Endodermal cell (in vitro differentiated cells): ENCODE results near the gene MACC1. TPM values are rescaled to one million over a fixed set of nuclear protein-coding genes. Genes with fewer than 3 reads are reported as not detected.

Experiments used
- DNase-seq: peaks from one replicate; pipeline ENCODE4 v3.0.0-alpha.2; 2017
- H3K27ac ChIP-seq: 2 replicates; pipeline ENCODE4 v1.5.1; 2013; ENCODE audit warnings: mild to moderate bottlenecking, low read depth, low read length, moderate library complexity
- H3K27me3 ChIP-seq: 2 replicates; pipeline ENCODE4 v1.6.1; 2013; ENCODE audit warnings: mild to moderate bottlenecking, low read length, moderate library complexity; ENCODE audit not compliant: insufficient read depth, control insufficient read depth, poor library complexity, severe bottlenecking
- H3K36me3 ChIP-seq: 2 replicates; pipeline ENCODE4 v1.7.0; 2013; ENCODE audit warnings: mild to moderate bottlenecking, low read length, moderate library complexity; ENCODE audit not compliant: control insufficient read depth, insufficient read depth
- H3K4me1 ChIP-seq: one replicate; pipeline ENCODE4 v1.7.0; 2013; ENCODE audit warnings: low read length; ENCODE audit not compliant: control insufficient read depth, insufficient read depth
- H3K4me3 ChIP-seq: 2 replicates; pipeline ENCODE4 v1.5.1; 2013; ENCODE audit warnings: mild to moderate bottlenecking, low read length, moderate library complexity
- H3K9ac ChIP-seq: 2 replicates; pipeline ENCODE4 v1.6.1; 2013; ENCODE audit warnings: mild to moderate bottlenecking, low read length, moderate library complexity; ENCODE audit not compliant: poor library complexity, severe bottlenecking; ENCODE audit errors: extremely low read depth
- H3K9me3 ChIP-seq: 2 replicates; pipeline ENCODE4 v1.6.1; 2013; ENCODE audit warnings: mild to moderate bottlenecking, low read length, moderate library complexity; ENCODE audit not compliant: control insufficient read depth
- H3K27ac Mint-ChIP-seq: 2 replicates; pipeline ENCODE4 v1.8.0; 2020; ENCODE audit warnings: mixed read lengths
- H3K27me3 Mint-ChIP-seq: 2 replicates; pipeline ENCODE4 v1.8.0; 2021; ENCODE audit warnings: mild to moderate bottlenecking, mixed read lengths; ENCODE audit not compliant: insufficient read depth
- H3K36me3 Mint-ChIP-seq: 2 replicates; pipeline ENCODE4 v1.8.0; 2020; ENCODE audit warnings: low read depth, mixed read lengths
- H3K4me1 Mint-ChIP-seq: 2 replicates; pipeline ENCODE4 v1.8.0; 2020; ENCODE audit warnings: mixed read lengths
- H3K4me3 Mint-ChIP-seq: 2 replicates; pipeline ENCODE4 v1.8.0; 2020; ENCODE audit warnings: mild to moderate bottlenecking, moderate library complexity, mixed read lengths
- H3K9me3 Mint-ChIP-seq: 2 replicates; pipeline ENCODE4 v1.8.0; 2020; ENCODE audit warnings: mild to moderate bottlenecking, mixed read lengths
- CTCF ChIP-seq: fragments of 200-600 bp; sonication (generic); conservative IDR thresholded peaks from 2 replicates; pipeline ENCODE4 v1.5.0; 2021; ENCODE audit warnings: antibody characterized with exemption, mild to moderate bottlenecking
- WGBS, 2 experiments: methylation state at CpG; one replicate each; pipeline versions ENCODE4 v1.1.5 to v1.1.7; 2013; ENCODE audit warnings: missing lambda C conversion rate in 2 of 2, mixed read lengths in 1 of 2; ENCODE audit not compliant: insufficient coverage in 1 of 2, insufficient read length in 1 of 2; 5-methylcytosine and 5-hydroxymethylcytosine counted together
- total RNA-seq, 2 donors: library from RNA; stranded (reverse); fragmentation: NEBNext Ultra II Directional in 1 of 2; extraction: Animal tissue kit (Norgen Biotek cat#: 25700) in 1 of 2; gene quantifications; 2 replicates in 1 of 2; 3 replicates in 1 of 2; pipeline ENCODE4 v1.2.1, GENCODE V29; 2021

Gene MACC1
- total RNA-seq, 2 donors from 2014 or later: 1.4 to 2.0 TPM

GRCh38 chr7:20152511-20152910 lies 64.7 kb downstream of the MACC1 start:
- no peak for DNase-seq
- Mint-ChIP-seq H3K9me3 (no peaks in the 10 kb centered on the region), H3K4me1 (peaks cover 3% of the 10 kb centered on the region), H3K4me3 (no peak overlapping the region), H3K27ac (no peak overlapping the region), H3K27me3 (no peaks in the 10 kb centered on the region), H3K36me3 (peaks cover 3% of the 10 kb centered on the region)
- TF ChIP-seq CTCF: no peak
- Histone ChIP-seq H3K4me1 (no peaks in the 10 kb centered on the region), H3K27ac (no peak overlapping the region), H3K36me3 (no peaks in the 10 kb centered on the region), H3K9ac (no peak overlapping the region), H3K9me3 (no peaks in the 10 kb centered on the region), H3K4me3 (no peak overlapping the region), H3K27me3 (no peaks in the 10 kb centered on the region)

- no peak overlapping the region for H3K9ac ChIP-seq
- no peak overlapping the region for H3K27ac ChIP-seq
- no peaks in the 10 kb centered on the region for H3K27me3 ChIP-seq
- no peaks in the 10 kb centered on the region for H3K4me1 ChIP-seq
- DNase-seq: no peak
- H3K4me3 ChIP-seq: no peak overlapping the region
- Mint-ChIP-seq H3K9me3 (no peaks in the 10 kb centered on the region), H3K27ac (peak overlapping the region; percentile 27), H3K4me3 (no peak overlapping the region), H3K27me3 (no peaks in the 10 kb centered on the region), H3K36me3 (peaks cover 3% of the 10 kb centered on the region), H3K4me1 (peaks cover 3% of the 10 kb centered on the region)
- 85 to 100% methylated on average over 1 to 4 of the region's 4 CpGs for WGBS, 2 experiments
- no peaks in the 10 kb centered on the region for H3K36me3 ChIP-seq
- H3K9me3 ChIP-seq: no peaks in the 10 kb centered on the region
- TF ChIP-seq CTCF: no peak
Observed at GRCh38 chr7:20151708-20152456, 65.3 kb downstream of the MACC1 start.

GRCh38 chr7:20146451-20146850 lies 70.7 kb downstream of the MACC1 start:
- H3K4me1 ChIP-seq: no peaks in the 10 kb centered on the region
- H3K9ac ChIP-seq: no peak overlapping the region
- peaks cover 9% of the 10 kb centered on the region for H3K36me3 Mint-ChIP-seq
- H3K36me3 ChIP-seq: no peaks in the 10 kb centered on the region
- no peaks in the 10 kb centered on the region for H3K4me1 Mint-ChIP-seq
- no peak overlapping the region for H3K4me3 Mint-ChIP-seq
- 92% methylated on average over 3 of the region's 3 CpGs; no CpG with 5 or more reads in 1 of the 2 experiments for WGBS, 2 experiments
- H3K9me3 Mint-ChIP-seq: no peaks in the 10 kb centered on the region
- no peak for DNase-seq
- H3K9me3 ChIP-seq: no peaks in the 10 kb centered on the region
- H3K27ac ChIP-seq: no peak overlapping the region
- H3K27ac Mint-ChIP-seq: no peak overlapping the region
- no peak overlapping the region for H3K4me3 ChIP-seq
- TF ChIP-seq CTCF: no peak
- no peaks in the 10 kb centered on the region for H3K27me3 ChIP-seq
- no peaks in the 10 kb centered on the region for H3K27me3 Mint-ChIP-seq
